Ovary (tissue), 9 donors: ENCODE measurements around the gene DKK1. TPM values are rescaled to one million over a fixed set of nuclear protein-coding genes. Genes with fewer than 3 reads are reported as not detected.

Source experiments
- DNase-seq, 5 donors: peaks; one replicate each; pipeline ENCODE4 v3.0.0-alpha.2; 2019 to 2020
- H3K27ac ChIP-seq, 2 donors: fragments of 200-600 bp; one replicate each; pipeline versions ENCODE4 v1.5.1 to v1.8.0; 2019 to 2022
- H3K27me3 ChIP-seq: fragments of 200-600 bp; one replicate; pipeline ENCODE4 v1.8.0; 2022
- H3K36me3 ChIP-seq: fragments of 200-600 bp; sonication (generic); one replicate; pipeline ENCODE4 v1.5.1; 2019
- H3K4me1 ChIP-seq: one replicate; pipeline ENCODE4 v1.8.1; 2013; ENCODE audit warnings: mild to moderate bottlenecking, moderate library complexity; ENCODE audit not compliant: insufficient read depth
- H3K4me3 ChIP-seq: fragments of 200-600 bp; sonication (generic); one replicate; pipeline ENCODE4 v1.5.1; 2017
- H3K9me3 ChIP-seq, 2 donors: fragments of 200-600 bp in 1 of 2; sonication (generic) in 1 of 2; one replicate each; pipeline versions ENCODE4 v1.5.1 to v1.8.1; 2013 to 2019; ENCODE audit warnings: mild to moderate bottlenecking in 1 of 2, moderate library complexity in 1 of 2
- EP300 ChIP-seq: sonication (generic); formaldehyde crosslinking; IDR thresholded peaks from one replicate; pipeline ENCODE4 v1.6.1; 2017; ENCODE audit warnings: antibody characterized with exemption
- POLR2A ChIP-seq: fragments of 450-650 bp; IDR thresholded peaks from one replicate; pipeline ENCODE4 v1.6.1; 2017; ENCODE audit warnings: antibody characterized with exemption, mild to moderate bottlenecking, moderate library complexity
- WGBS, 3 donors: extraction: QIAGEN DNeasy Blood & Tissue Kit in 1 of 3; methylation state at CpG; one replicate each; pipeline versions ENCODE4 v1.1.5 to v1.1.7; 2013 to 2017; 5-methylcytosine and 5-hydroxymethylcytosine counted together
- intact Hi-C, 4 donors: fragments of 100-400 bp; cut with DNase I; formaldehyde crosslinking; loops; one replicate each; pipeline versions ENCODE4 v1.11.0 to v1.15.1; 2022 to 2023
- polyA plus RNA-seq, 2 donors: library from polyadenylated mRNA; stranded (reverse); fragments of 200-250 nt in 1 of 2; fragments of 350-450 nt in 1 of 2; fragmentation: Illumina TruSeq in 1 of 2; extraction: RNeasy Lipid Tissue Mini Kit (QIAGEN cat#74804) in 1 of 2; gene quantifications; one replicate each; pipeline ENCODE4 v1.2.3, GENCODE V29; 2013 to 2014
- total RNA-seq, 7 donors: library from RNA; depleted of rRNA in 2 of 7; stranded (reverse); fragments of >200 nt in 2 of 7; fragmentation: NEBNext Ultra II Directional in 3 of 7; extraction: Animal tissue kit (Norgen Biotek cat#: 25700) in 3 of 7; gene quantifications; one replicate each; pipeline versions ENCODE4 v1.1.0 to v1.2.4, GENCODE V29; 2016 to 2023
- TF ChIP-seq, protein P1 (sequence below), 3 donors: fragments of 450-650 bp in 2 of 3; fragments of 200-600 bp in 1 of 3; IDR thresholded peaks; one replicate each; pipeline versions ENCODE4 v1.5.1 to v1.8.0; 2016 to 2022; ENCODE audit warnings: antibody characterized with exemption in 3 of 3, mild to moderate bottlenecking in 1 of 3
- donor health status: DM: no; HTN: no; CAD: no; lungs with moderate emphysema.
- donor health status: DM: no; HTN: no; CAD: no.
- donor health status: Bipolar disorder and iron deficiency.
- donor health status: DM: yes; HTN: yes; CAD: no.
- donor health status: DM: no; HTN: no; CAD: no.
- donor health status: DM: yes; HTN: yes; CAD: no.

Gene DKK1
- total and polyA plus RNA-seq, 9 donors, result 0.27 to 4.2 (median 0.57) TPM; not detected in 2

DNA sequence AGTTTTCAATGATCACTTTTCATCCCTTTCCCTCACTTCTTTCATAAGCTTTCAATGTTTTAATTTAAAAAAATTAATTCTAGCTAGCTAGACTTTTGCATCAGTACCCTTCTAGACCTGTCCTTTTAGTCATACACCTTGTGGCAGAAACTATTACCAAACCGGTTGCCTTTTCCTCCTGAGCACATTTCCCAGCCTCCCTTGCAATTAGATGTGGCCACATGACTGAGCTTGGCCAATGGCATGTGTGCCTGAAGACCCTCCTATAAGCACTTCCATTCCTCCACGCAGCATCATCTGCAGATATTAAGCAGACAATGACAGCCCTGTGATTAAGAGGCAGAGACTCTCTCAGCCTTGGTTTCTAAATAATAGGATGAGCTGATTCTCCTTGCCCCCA lies 12.3 kb downstream of the DKK1 start:
- 61 to 79% (median 76%) methylated on average over 2 of the region's 2 CpGs for WGBS, 3 donors
- H3K27ac ChIP-seq, result no peak overlapping the region
- no peaks in the 10 kb centered on the region for H3K36me3 ChIP-seq
- no peak overlapping the region for H3K4me3 ChIP-seq
- no peaks in the 10 kb centered on the region for H3K4me1 ChIP-seq
- no peak for TF ChIP-seq EP300
- TF ChIP-seq, protein P1, sequence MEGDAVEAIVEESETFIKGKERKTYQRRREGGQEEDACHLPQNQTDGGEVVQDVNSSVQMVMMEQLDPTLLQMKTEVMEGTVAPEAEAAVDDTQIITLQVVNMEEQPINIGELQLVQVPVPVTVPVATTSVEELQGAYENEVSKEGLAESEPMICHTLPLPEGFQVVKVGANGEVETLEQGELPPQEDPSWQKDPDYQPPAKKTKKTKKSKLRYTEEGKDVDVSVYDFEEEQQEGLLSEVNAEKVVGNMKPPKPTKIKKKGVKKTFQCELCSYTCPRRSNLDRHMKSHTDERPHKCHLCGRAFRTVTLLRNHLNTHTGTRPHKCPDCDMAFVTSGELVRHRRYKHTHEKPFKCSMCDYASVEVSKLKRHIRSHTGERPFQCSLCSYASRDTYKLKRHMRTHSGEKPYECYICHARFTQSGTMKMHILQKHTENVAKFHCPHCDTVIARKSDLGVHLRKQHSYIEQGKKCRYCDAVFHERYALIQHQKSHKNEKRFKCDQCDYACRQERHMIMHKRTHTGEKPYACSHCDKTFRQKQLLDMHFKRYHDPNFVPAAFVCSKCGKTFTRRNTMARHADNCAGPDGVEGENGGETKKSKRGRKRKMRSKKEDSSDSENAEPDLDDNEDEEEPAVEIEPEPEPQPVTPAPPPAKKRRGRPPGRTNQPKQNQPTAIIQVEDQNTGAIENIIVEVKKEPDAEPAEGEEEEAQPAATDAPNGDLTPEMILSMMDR (IDR thresholded peaks at IDR 0.05), result no peak
- TF ChIP-seq POLR2A, result no peak
- no peak for DNase-seq
- H3K9me3 ChIP-seq, result no peaks in the 10 kb centered on the region
- intact Hi-C loops, result no loop called here
- no peaks in the 10 kb centered on the region for H3K27me3 ChIP-seq

DNA sequence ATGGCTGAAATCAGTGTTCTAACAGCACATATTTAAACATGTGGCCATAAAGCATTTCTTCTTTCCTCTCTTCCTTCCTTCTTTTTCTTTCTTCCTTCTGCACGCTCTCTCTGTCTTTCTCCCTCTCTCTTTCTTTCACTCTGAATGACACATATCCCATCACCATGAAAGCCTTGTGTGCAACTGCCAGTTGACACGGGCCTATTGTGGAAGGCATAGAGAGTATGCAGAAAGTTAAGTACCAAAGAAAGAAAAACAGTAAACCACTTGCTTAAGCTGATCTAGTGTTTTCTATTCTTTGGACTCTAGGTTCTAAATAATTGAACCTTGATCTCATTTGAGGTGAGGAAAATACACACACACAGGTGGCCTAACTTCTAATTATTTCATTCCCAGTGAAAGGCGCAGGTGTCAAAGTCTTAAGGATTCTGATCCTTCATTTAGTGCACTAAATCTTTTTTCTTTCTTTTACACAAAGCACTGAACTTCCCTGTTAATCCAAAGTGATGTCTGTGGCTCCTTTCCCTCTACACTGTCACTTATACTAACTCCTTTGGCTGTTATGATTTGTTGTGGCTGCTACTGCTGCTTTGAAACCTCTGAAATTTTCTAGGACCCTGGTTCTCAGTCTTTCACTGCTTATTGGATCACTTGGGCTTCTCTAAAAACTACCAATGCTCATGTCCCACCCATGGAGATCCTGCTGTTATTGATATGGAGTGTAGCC lies 17.7 kb downstream of the DKK1 start:
- Histone ChIP-seq H3K4me3 (no peak overlapping the region), H3K36me3 (no peaks in the 10 kb centered on the region), H3K9me3 (no peaks in the 10 kb centered on the region), H3K4me1 (no peaks in the 10 kb centered on the region), H3K27ac (no peak overlapping the region), H3K27me3 (no peaks in the 10 kb centered on the region)
- intact Hi-C loops, result no loop called here
- TF ChIP-seq, protein P1 (IDR thresholded peaks at IDR 0.05), result no peak
- TF ChIP-seq EP300 (no peak), POLR2A (no peak)
- no peak for DNase-seq
- WGBS, 3 donors, result 88 to 91% (median 89%) methylated on average over 3 of the region's 3 CpGs

DNA sequence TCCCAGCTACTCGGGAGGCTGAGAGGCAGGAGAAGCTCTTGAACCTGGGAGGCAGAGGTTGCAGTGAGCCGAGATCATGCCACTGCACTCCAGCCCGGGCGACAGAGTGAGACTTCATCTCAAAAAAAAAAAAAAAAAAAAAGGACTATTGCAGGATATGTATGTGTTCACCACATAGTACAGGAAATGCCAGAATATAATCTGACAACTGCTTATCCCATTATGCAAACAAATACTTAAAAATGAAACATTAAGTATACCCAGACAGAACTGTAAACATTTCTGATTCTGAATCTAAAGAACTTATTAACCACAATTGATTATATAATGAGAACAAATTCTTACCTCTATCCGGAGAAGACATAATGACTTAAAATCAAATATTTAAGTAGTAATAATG lies 18.7 kb downstream of the DKK1 start:
- Histone ChIP-seq H3K9me3 (no peaks in the 10 kb centered on the region), H3K36me3 (no peaks in the 10 kb centered on the region), H3K4me1 (no peaks in the 10 kb centered on the region), H3K27me3 (no peaks in the 10 kb centered on the region), H3K27ac (no peak overlapping the region), H3K4me3 (no peak overlapping the region)
- DNase-seq, result no peak
- TF ChIP-seq POLR2A (no peak), EP300 (no peak)
- TF ChIP-seq, protein P1 (IDR thresholded peaks at IDR 0.05), result no peak
- 86 to 90% (median 86%) methylated on average over 5 of the region's 5 CpGs for WGBS, 3 donors
- intact Hi-C loops, result no loop called here

DNA sequence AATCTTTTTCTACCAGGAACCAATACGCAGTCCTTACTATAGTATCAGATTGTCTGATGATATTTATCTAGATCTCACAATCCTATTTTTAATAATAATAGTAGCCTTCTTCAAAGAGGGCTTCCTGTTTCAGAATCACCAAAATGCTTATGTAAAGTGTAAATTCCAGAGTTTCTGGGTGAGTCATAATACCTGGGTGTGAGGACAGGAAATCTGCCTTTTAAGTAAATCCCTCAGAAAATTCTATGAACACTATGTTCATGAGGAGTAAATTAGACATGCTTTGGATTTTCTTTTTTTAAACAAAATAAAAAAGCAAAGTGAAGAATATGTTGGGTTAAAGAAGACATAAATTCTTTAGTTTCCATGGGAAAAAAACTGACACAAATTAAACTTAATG lies 20.5 kb downstream of the DKK1 start:
- Histone ChIP-seq H3K4me3 (no peak overlapping the region), H3K9me3 (no peaks in the 10 kb centered on the region), H3K27me3 (no peaks in the 10 kb centered on the region), H3K4me1 (no peaks in the 10 kb centered on the region), H3K36me3 (no peaks in the 10 kb centered on the region), H3K27ac (no peak overlapping the region)
- WGBS, 3 donors, result 85 to 88% (median 87%) methylated on average over 1 of the region's 1 CpG
- intact Hi-C loops, result no loop called here
- DNase-seq, result no peak
- no peak for TF ChIP-seq POLR2A
- TF ChIP-seq, protein P1 (IDR thresholded peaks at IDR 0.05), result no peak
- no peak for TF ChIP-seq EP300
